Measurements from ENCODE around the gene TMEM233. TPM values are rescaled to one million over a fixed set of nuclear protein-coding genes. Genes with fewer than 3 reads are reported as not detected.

Gene TMEM233
- total RNA-seq, 1 experiment from 2014 or later = not detected

GRCh38 chr12:119556854-119557253, 36.7 kb upstream of the TMEM233 start:
- ChIA-PET CTCF (no interaction called here), RAD21 (ENCODE audit: low non-redundant PET in 1 of 2, low total read pairs in 2 of 2, uncharacterized antibody in 2 of 2, unreplicated experiment in 2 of 2) (no interaction called here), POLR2A (no interaction called here)
- Histone ChIP-seq H3K36me3 (ENCODE audit: control insufficient read depth in 1 of 2, insufficient read depth in 2 of 2, low read length in 2 of 2) (no peaks in the 10 kb centered on the region), H3K4me3 (replicated peaks in 1 of 2; ENCODE audit: low read depth in 1 of 2, low read length in 2 of 2) (no peak overlapping the region), H3K79me2 (ENCODE audit: insufficient read depth, low read length) (no peaks in the 10 kb centered on the region), H3K9ac (ENCODE audit: low read length) (no peak overlapping the region), H3K27ac (ENCODE audit: low read depth, low read length) (no peak overlapping the region), H4K20me1 (ENCODE audit: insufficient read depth) (no peaks in the 10 kb centered on the region), H3K27me3 (ENCODE audit: insufficient read depth, low read length) (peaks cover 26% of the 10 kb centered on the region), H3K4me2 (ENCODE audit: low read length) (no peak overlapping the region), H3K9me3 (ENCODE audit: control insufficient read depth in 1 of 2, insufficient read depth in 1 of 2, low read depth in 1 of 2, low read length in 2 of 2) (no peaks in the 10 kb centered on the region), H3K9me2 (ENCODE audit: insufficient read depth) (no peaks in the 10 kb centered on the region), H3K4me1 (ENCODE audit: control insufficient read depth in 1 of 2, insufficient read depth in 2 of 2, low read length in 2 of 2) (no peaks in the 10 kb centered on the region), H2AFZ (ENCODE audit: low read depth, low read length, poor library complexity, severe bottlenecking) (no peak overlapping the region)
- ATAC-seq = no peak
- DNase-seq (ENCODE audit: low read depth, low spot score) = no peak
- TF ChIP-seq POLR2AphosphoS5 (IDR thresholded peaks at IDR 0.05; ENCODE audit: low read depth, low read length) (no peak), CBX3 (IDR thresholded peaks at IDR 0.05; ENCODE audit: low read depth) (no peak), ZFX (IDR thresholded peaks at IDR 0.05) (no peak), ELF1 (IDR thresholded peaks at IDR 0.05; ENCODE audit: borderline replicate concordance, low read depth) (no peak), SIN3A (IDR thresholded peaks at IDR 0.05; ENCODE audit: low read depth) (no peak), YY1 (IDR thresholded peaks at IDR 0.05; ENCODE audit: extremely low read depth, insufficient replicate concordance, low read depth, low read length) (no peak), SRF (IDR thresholded peaks at IDR 0.05; ENCODE audit: low read depth) (no peak), JUND (IDR thresholded peaks at IDR 0.05) (no peak), ZNF274 (IDR thresholded peaks at IDR 0.05; ENCODE audit: low read depth, low read length) (no peak), RAD21 (IDR thresholded peaks at IDR 0.05; ENCODE audit: low read depth) (no peak), FOSL1 (IDR thresholded peaks at IDR 0.05; ENCODE audit: low read depth) (no peak), CEBPB (IDR thresholded peaks at IDR 0.05; ENCODE audit: low read depth) (no peak), EZH2phosphoT487 (IDR thresholded peaks at IDR 0.05; ENCODE audit: borderline replicate concordance) (no peak), EZH2 (IDR thresholded peaks at IDR 0.05) (no peak), SP1 (IDR thresholded peaks at IDR 0.05; ENCODE audit: low read depth) (no peak)
- BruUV-seq (replicated peaks) = no TSS peak
- intact Hi-C loops (cut with micrococcal nuclease) = no loop called here
